Measurements from ENCODE around the gene MTSS2. TPM values are rescaled to one million over a fixed set of nuclear protein-coding genes. Genes with fewer than 3 reads are reported as not detected.

The MTSS2 gene
- total RNA-seq, 3 donors from 2014 or later (not counting 1 experiment from before 2014, with no cell fraction given), result 3.8 to 8.8 (median 4.4) TPM

GRCh38 chr16:70651524-70651923, 34.3 kb downstream of the MTSS2 start:
- Mint-ChIP-seq H3K4me1 (peaks cover 5 to 6% of the 10 kb centered on the region in 2 donors), H3K27me3 (ENCODE audit: low read depth in 2 of 2) (peaks cover 0 to 6% of the 10 kb centered on the region in 2 donors), H3K4me3 (no peak overlapping the region), H3K9me3 (no peaks in the 10 kb centered on the region), H3K36me3 (no peaks in the 10 kb centered on the region), H3K27ac (no peak overlapping the region)
- 89% methylated on average over 3 of the region's 3 CpGs for WGBS (ENCODE audit: insufficient coverage)
- ATAC-seq (no peak), DNase-seq (no peak)
- Histone ChIP-seq H3K36me3 (ENCODE audit: control insufficient read depth, insufficient read depth, low read length) (no peaks in the 10 kb centered on the region), H3K27me3 (ENCODE audit: control insufficient read depth, insufficient read depth, low read length) (no peaks in the 10 kb centered on the region), H3K27ac (ENCODE audit: low read length) (no peak overlapping the region), H3K4me1 (ENCODE audit: control insufficient read depth, insufficient read depth, low read length) (peaks cover 4% of the 10 kb centered on the region), H3K4me3 (ENCODE audit: low read length) (no peak overlapping the region), H3K9me3 (ENCODE audit: control insufficient read depth, insufficient read depth, low read length) (no peaks in the 10 kb centered on the region)
- TF ChIP-seq CTCF (IDR thresholded peaks at IDR 0.05), result no peak
- intact Hi-C loops (cut with micrococcal nuclease), result loop anchor here (5.0 to 10.0 kb wide), 3 partner anchors 279 to 947 kb away; no protein-coding TSS in a partner anchor

- Mint-ChIP-seq H3K4me1 (peaks cover 5 to 6% of the 10 kb centered on the region in 2 donors), H3K9me3 (no peaks in the 10 kb centered on the region), H3K36me3 (no peaks in the 10 kb centered on the region), H3K4me3 (no peak overlapping the region), H3K27ac (no peak overlapping the region), H3K27me3 (ENCODE audit: low read depth in 2 of 2) (peaks cover 0 to 6% of the 10 kb centered on the region in 2 donors)
- Histone ChIP-seq H3K27ac (ENCODE audit: low read length) (no peak overlapping the region), H3K36me3 (ENCODE audit: control insufficient read depth, insufficient read depth, low read length) (no peaks in the 10 kb centered on the region), H3K9me3 (ENCODE audit: control insufficient read depth, insufficient read depth, low read length) (no peaks in the 10 kb centered on the region), H3K4me3 (ENCODE audit: low read length) (no peak overlapping the region), H3K27me3 (ENCODE audit: control insufficient read depth, insufficient read depth, low read length) (no peaks in the 10 kb centered on the region), H3K4me1 (ENCODE audit: control insufficient read depth, insufficient read depth, low read length) (peaks cover 4% of the 10 kb centered on the region)
- no peak for ATAC-seq
- intact Hi-C loops (cut with micrococcal nuclease), result loop anchor here (5.0 to 10.0 kb wide), 3 partner anchors 278 to 945 kb away; no protein-coding TSS in a partner anchor
- TF ChIP-seq CTCF (IDR thresholded peaks at IDR 0.05), result no peak
- no peak for DNase-seq
- WGBS (ENCODE audit: insufficient coverage), result 77% methylated on average over 4 of the region's 4 CpGs
Observed at GRCh38 chr16:70650216-70650615, 35.6 kb downstream of the MTSS2 start.

- peaks cover 4% of the 10 kb centered on the region for H3K4me1 ChIP-seq (ENCODE audit: control insufficient read depth, insufficient read depth, low read length)
- H3K36me3 Mint-ChIP-seq, result no peaks in the 10 kb centered on the region
- H3K27ac ChIP-seq (ENCODE audit: low read length), result no peak overlapping the region
- no peak overlapping the region for H3K27ac Mint-ChIP-seq
- intact Hi-C loops (cut with micrococcal nuclease), result no loop called here
- H3K27me3 ChIP-seq (ENCODE audit: control insufficient read depth, insufficient read depth, low read length), result no peaks in the 10 kb centered on the region
- ATAC-seq (no peak), DNase-seq (no peak)
- peaks cover 0 to 6% of the 10 kb centered on the region in 2 donors for H3K27me3 Mint-ChIP-seq (ENCODE audit: low read depth in 2 of 2)
- no peak overlapping the region for H3K4me3 ChIP-seq (ENCODE audit: low read length)
- H3K36me3 ChIP-seq (ENCODE audit: control insufficient read depth, insufficient read depth, low read length), result no peaks in the 10 kb centered on the region
- no peak for TF ChIP-seq CTCF (IDR thresholded peaks at IDR 0.05)
- H3K9me3 ChIP-seq (ENCODE audit: control insufficient read depth, insufficient read depth, low read length), result no peaks in the 10 kb centered on the region
- no peaks in the 10 kb centered on the region for H3K9me3 Mint-ChIP-seq
- 90% methylated on average over 6 of the region's 7 CpGs for WGBS (ENCODE audit: insufficient coverage)
- no peak overlapping the region for H3K4me3 Mint-ChIP-seq
- peaks cover 5 to 6% of the 10 kb centered on the region in 2 donors for H3K4me1 Mint-ChIP-seq
Observed at GRCh38 chr16:70649300-70649699, 36.6 kb downstream of the MTSS2 start.

GRCh38 chr16:70648606-70649005, 37.2 kb downstream of the MTSS2 start:
- intact Hi-C loops (cut with micrococcal nuclease), result no loop called here
- Histone ChIP-seq H3K4me3 (ENCODE audit: low read length) (no peak overlapping the region), H3K36me3 (ENCODE audit: control insufficient read depth, insufficient read depth, low read length) (no peaks in the 10 kb centered on the region), H3K4me1 (ENCODE audit: control insufficient read depth, insufficient read depth, low read length) (no peaks in the 10 kb centered on the region), H3K9me3 (ENCODE audit: control insufficient read depth, insufficient read depth, low read length) (no peaks in the 10 kb centered on the region), H3K27ac (ENCODE audit: low read length) (no peak overlapping the region), H3K27me3 (ENCODE audit: control insufficient read depth, insufficient read depth, low read length) (no peaks in the 10 kb centered on the region)
- ATAC-seq (no peak), DNase-seq (no peak)
- TF ChIP-seq CTCF (IDR thresholded peaks at IDR 0.05), result no peak
- H3K27me3 Mint-ChIP-seq (ENCODE audit: low read depth in 2 of 2), result peaks cover 0 to 4% of the 10 kb centered on the region in 2 donors
- peaks cover under 1 to 1% of the 10 kb centered on the region in 2 donors for H3K4me1 Mint-ChIP-seq
- no peak overlapping the region for H3K27ac Mint-ChIP-seq
- H3K9me3 Mint-ChIP-seq, result no peaks in the 10 kb centered on the region
- H3K36me3 Mint-ChIP-seq, result no peaks in the 10 kb centered on the region
- 64% methylated on average over 6 of the region's 6 CpGs for WGBS (ENCODE audit: insufficient coverage)
- no peak overlapping the region for H3K4me3 Mint-ChIP-seq
